HepG2 (cell line): ENCODE data around the gene ADH4. TPM values are rescaled to one million over a fixed set of nuclear protein-coding genes. Genes with fewer than 3 reads are reported as not detected.

Source experiments
- ASH2L ChIP-seq: fragments of 300-600, 200-600 bp; sonication (generic); IDR thresholded peaks from 2 replicates; pipeline ENCODE4 v1.7.0; 2017; ENCODE audit warnings: low read depth, mild to moderate bottlenecking, moderate library complexity, mixed read lengths, low read length; ENCODE audit not compliant: insufficient read length
- BCL6 ChIP-seq: IDR thresholded peaks from 2 replicates; pipeline ENCODE4 v1.6.1; 2016; ENCODE audit warnings: missing genetic modification reagents, missing compliant biosample characterization
- CBFB ChIP-seq: sonication (generic); formaldehyde crosslinking; IDR thresholded peaks from 2 replicates; pipeline ENCODE4 v1.4.0; 2020; ENCODE audit warnings: missing genetic modification reagents
- CREM ChIP-seq, 2 experiments: sonication (generic) in 1 of 2; formaldehyde crosslinking in 1 of 2; IDR thresholded peaks; 2 replicates each; pipeline versions ENCODE4 v1.4.0 to v1.6.1; 2016 to 2020; ENCODE audit warnings: antibody characterized with exemption in 1 of 2, mild to moderate bottlenecking in 1 of 2, missing genetic modification reagents in 1 of 2
- FOSL2 ChIP-seq: sonication (generic); formaldehyde crosslinking; IDR thresholded peaks from 2 replicates; pipeline ENCODE4 v1.4.0; 2020; ENCODE audit warnings: missing genetic modification reagents
- FOXK2 ChIP-seq: fragments of 450-650 bp; IDR thresholded peaks from 2 replicates; pipeline ENCODE4 v1.6.1; 2016
- HNRNPUL1 ChIP-seq: fragments of 200-400 bp; formaldehyde crosslinking; IDR thresholded peaks from 2 replicates; pipeline ENCODE4 v1.6.1; 2017; ENCODE audit warnings: low read depth, mild to moderate bottlenecking, low read length, moderate library complexity
- HOXA9 ChIP-seq: sonication (generic); formaldehyde crosslinking; IDR thresholded peaks from 2 replicates; pipeline ENCODE4 v1.8.1; 2022; ENCODE audit warnings: missing genetic modification reagents, mild to moderate bottlenecking, moderate library complexity, borderline replicate concordance
- IRF2 ChIP-seq: IDR thresholded peaks from 2 replicates; pipeline ENCODE4 v1.6.1; 2018; ENCODE audit warnings: missing genetic modification reagents, missing compliant biosample characterization
- JDP2 ChIP-seq: sonication (generic); formaldehyde crosslinking; IDR thresholded peaks from 2 replicates; pipeline ENCODE4 v1.8.1; 2022; ENCODE audit warnings: missing genetic modification reagents, borderline replicate concordance
- JUND ChIP-seq: sonication (generic); formaldehyde crosslinking; IDR thresholded peaks from 2 replicates; pipeline ENCODE4 v1.8.0; 2022; ENCODE audit warnings: mild to moderate bottlenecking, missing genetic modification reagents
- KAT2B ChIP-seq: fragments of 150-350 bp; IDR thresholded peaks from 2 replicates; pipeline ENCODE4 v1.6.1; 2014; ENCODE audit warnings: low read depth, low read length, borderline replicate concordance
- KAT8 ChIP-seq: IDR thresholded peaks from 2 replicates; pipeline ENCODE4 v1.6.1; 2016; ENCODE audit warnings: missing genetic modification reagents, missing compliant biosample characterization
- KLF11 ChIP-seq: IDR thresholded peaks from 2 replicates; pipeline ENCODE4 v1.6.1; 2016; ENCODE audit warnings: missing compliant biosample characterization
- MAFG ChIP-seq: sonication (generic); formaldehyde crosslinking; IDR thresholded peaks from 2 replicates; pipeline ENCODE4 v1.5.1; 2020; ENCODE audit warnings: mild to moderate bottlenecking, missing genetic modification reagents
- MEF2D ChIP-seq: sonication (generic); formaldehyde crosslinking; IDR thresholded peaks from 2 replicates; pipeline ENCODE4 v1.5.1; 2020; ENCODE audit warnings: mild to moderate bottlenecking, missing genetic modification reagents
- SNAPC4 ChIP-seq: sonication (generic); formaldehyde crosslinking; IDR thresholded peaks from 2 replicates; pipeline ENCODE4 v1.4.0; 2020; ENCODE audit warnings: mild to moderate bottlenecking, missing genetic modification reagents
- SP5 ChIP-seq: IDR thresholded peaks from 2 replicates; pipeline ENCODE4 v1.6.1; 2016; ENCODE audit warnings: low read depth, borderline replicate concordance
- TRIM24 ChIP-seq: sonication (generic); formaldehyde crosslinking; IDR thresholded peaks from 2 replicates; pipeline ENCODE4 v1.8.0; 2022; ENCODE audit warnings: mild to moderate bottlenecking, missing genetic modification reagents
- ZFP90 ChIP-seq: sonication (generic); formaldehyde crosslinking; IDR thresholded peaks from 2 replicates; pipeline ENCODE4 v1.8.0; 2022; ENCODE audit warnings: missing genetic modification reagents, mild to moderate bottlenecking, inconsistent platforms, borderline replicate concordance
- ZNF281 ChIP-seq: sonication (generic); formaldehyde crosslinking; IDR thresholded peaks from 2 replicates; pipeline ENCODE4 v1.4.0; 2020; ENCODE audit warnings: missing genetic modification reagents, borderline replicate concordance
- ZNF446 ChIP-seq: sonication (generic); formaldehyde crosslinking; IDR thresholded peaks from 2 replicates; pipeline ENCODE4 v1.5.0; 2020; ENCODE audit warnings: mild to moderate bottlenecking, missing genetic modification reagents
- ZNF556 ChIP-seq: sonication (generic); formaldehyde crosslinking; IDR thresholded peaks from 2 replicates; pipeline ENCODE4 v1.4.0; 2020; ENCODE audit warnings: mild to moderate bottlenecking, missing genetic modification reagents, borderline replicate concordance
- ZNF598 ChIP-seq: sonication (generic); formaldehyde crosslinking; IDR thresholded peaks from 2 replicates; pipeline ENCODE4 v1.5.1; 2020; ENCODE audit warnings: mild to moderate bottlenecking, missing genetic modification reagents, borderline replicate concordance
- ZSCAN31 ChIP-seq: sonication (generic); formaldehyde crosslinking; IDR thresholded peaks from 2 replicates; pipeline ENCODE4 v1.5.0; 2020; ENCODE audit warnings: low read depth, mild to moderate bottlenecking, missing genetic modification reagents
- polyA plus RNA-seq, 8 experiments: library from polyadenylated mRNA; depleted of rRNA in 3 of 8; stranded (reverse) in 7 of 8; unstranded in 1 of 8; fragments of >200 nt; fragmentation: Illumina TruSeq in 4 of 8; extraction: Trizol in 4 of 8; gene quantifications; 2 replicates each; pipeline versions ENCODE4 v1.2.1 to v1.2.3, GENCODE V29; 2011 to 2016; ENCODE audit warnings: low read depth in 4 of 8, missing spikeins in 1 of 8, mixed read lengths in 1 of 8; ENCODE audit not compliant: insufficient read depth in 1 of 8
- total RNA-seq, 5 experiments: library from RNA; depleted of rRNA; stranded (reverse); fragments of >200 nt; fragmentation: Illumina TruSeq; extraction: Trizol; gene quantifications; 2 replicates each; pipeline ENCODE4 v1.2.3, GENCODE V29; 2016; ENCODE audit warnings: low read depth in 1 of 5

Gene ADH4
- total and polyA plus RNA-seq, 2 of the 13 experiments (the other 11 are each of a cell fraction or from before 2014, with no cell fraction given): 24.3 to 31.1 TPM

GRCh38 chr4:99157478-99157935 is 13.4 kb upstream of the ADH4 start (continued):
- TF ChIP-seq ASH2L (peak; percentile 97), FOSL2 (CRISPR knock-in tag) (peak; percentile 66; the same call in 1 of the 2 replicates), HNRNPUL1 (peak; percentile 96), MAFG (CRISPR knock-in tag) (no peak), SP5 (peak; percentile 75), KAT2B (peak; percentile 47; the same call in 1 of the 2 replicates), ZNF446 (CRISPR knock-in tag) (no peak), JDP2 (CRISPR knock-in tag) (peak; percentile 72; the same call in 1 of the 2 replicates), SNAPC4 (CRISPR knock-in tag) (no peak), CREM (IDR thresholded peaks at IDR 0.05) (peak; percentile 100), CREM (CRISPR knock-in tag; IDR thresholded peaks at IDR 0.05) (no peak), HOXA9 (no peak), ZNF556 (CRISPR knock-in tag) (peak; percentile 42; the same call in 1 of the 2 replicates), TRIM24 (CRISPR knock-in tag) (no peak), JUND (no peak), ZNF281 (CRISPR knock-in tag) (peak; percentile 80), IRF2 (CRISPR knock-in tag) (peak; percentile 80; the same call in 1 of the 2 replicates), BCL6 (CRISPR knock-in tag) (peak; percentile 98), KLF11 (CRISPR knock-in tag) (no peak), ZSCAN31 (0 out of 2 replicates have a peak, but pooled peaks have one; percentile 60), ZFP90 (CRISPR knock-in tag) (no peak; the same call in 1 of the 2 replicates), MEF2D (CRISPR knock-in tag) (peak; percentile 90), FOXK2 (peak; percentile 88), ZNF598 (CRISPR knock-in tag) (no peak), KAT8 (CRISPR knock-in tag) (peak; percentile 86), CBFB (CRISPR knock-in tag) (peak; percentile 99)
